Ishikawa (cell line): ENCODE results near the gene FLNC.

Experiments
- CEBPB ChIP-seq: IDR thresholded peaks from 2 replicates; pipeline ENCODE4 v1.6.1; 2012
- CREB1 ChIP-seq: IDR thresholded peaks from 2 replicates; pipeline ENCODE4 v1.6.1; 2012; ENCODE audit warnings: low read depth
- EGR1 ChIP-seq: IDR thresholded peaks from 2 replicates; pipeline ENCODE4 v1.6.1; 2012
- EP300 ChIP-seq: IDR thresholded peaks from 2 replicates; pipeline ENCODE4 v1.6.1; 2012; ENCODE audit warnings: borderline replicate concordance
- FOXM1 ChIP-seq: IDR thresholded peaks from 2 replicates; pipeline ENCODE4 v1.6.1; 2012; ENCODE audit warnings: low read depth, borderline replicate concordance
- MAX ChIP-seq: IDR thresholded peaks from 2 replicates; pipeline ENCODE4 v1.6.1; 2012
- NFIC ChIP-seq: IDR thresholded peaks from 2 replicates; pipeline ENCODE4 v1.6.1; 2012
- RAD21 ChIP-seq: IDR thresholded peaks from 2 replicates; pipeline ENCODE4 v1.6.1; 2012; ENCODE audit warnings: low read depth
- REST ChIP-seq: IDR thresholded peaks from 2 replicates; pipeline ENCODE4 v1.6.1; 2012; ENCODE audit warnings: low read depth, mild to moderate bottlenecking
- TAF1 ChIP-seq: IDR thresholded peaks from 2 replicates; pipeline ENCODE4 v1.6.1; 2012; ENCODE audit warnings: low read depth, mild to moderate bottlenecking
- TCF12 ChIP-seq: IDR thresholded peaks from 2 replicates; pipeline ENCODE4 v1.6.1; 2012; ENCODE audit warnings: low read depth
- TEAD4 ChIP-seq: IDR thresholded peaks from 2 replicates; pipeline ENCODE4 v1.6.1; 2012
- USF1 ChIP-seq: IDR thresholded peaks from 2 replicates; pipeline ENCODE4 v1.6.1; 2012
- YY1 ChIP-seq: IDR thresholded peaks from 2 replicates; pipeline ENCODE4 v1.6.1; 2012; ENCODE audit warnings: low read depth
- ZBTB7A ChIP-seq: IDR thresholded peaks from 2 replicates; pipeline ENCODE4 v1.6.1; 2012; ENCODE audit warnings: low read depth

The FLNC gene

GRCh38 chr7:128886391-128887168 is 56.4 kb downstream of the FLNC start:
- no peak for TF ChIP-seq RAD21
- TF ChIP-seq USF1: no peak
- TF ChIP-seq EP300: no peak
- TF ChIP-seq CEBPB: no peak
- TF ChIP-seq CREB1: no peak
- TF ChIP-seq TEAD4: no peak
- no peak for TF ChIP-seq REST
- no peak for TF ChIP-seq TCF12
- TF ChIP-seq YY1: no peak
- no peak for TF ChIP-seq MAX
- TF ChIP-seq ZBTB7A: no peak
- no peak for TF ChIP-seq NFIC
- TF ChIP-seq TAF1: no peak
- no peak for TF ChIP-seq FOXM1
- no peak for TF ChIP-seq EGR1

- TF ChIP-seq EGR1 (no peak), YY1 (no peak), USF1 (no peak), REST (no peak), NFIC (no peak), EP300 (no peak), TEAD4 (no peak), RAD21 (no peak), TCF12 (no peak), TAF1 (no peak), CEBPB (no peak), MAX (no peak), ZBTB7A (no peak), CREB1 (no peak), FOXM1 (no peak)
Observed at GRCh38 chr7:128887169-128888038, 57.2 kb downstream of the FLNC start.

- TF ChIP-seq RAD21: no peak
- TF ChIP-seq TCF12: no peak
- TF ChIP-seq TAF1: no peak
Observed at GRCh38 chr7:128888039-128888755, 58.0 kb downstream of the FLNC start.

- TF ChIP-seq FOXM1 (no peak), EGR1 (0 out of 2 replicates have a peak, but pooled peaks have one; percentile 22), EP300 (no peak), USF1 (no peak)
Observed at GRCh38 chr7:128888756-128889095, 58.5 kb downstream of the FLNC start.

GRCh38 chr7:128889121-128889520 is 58.9 kb downstream of the FLNC start:
- TF ChIP-seq TCF12 (no peak), USF1 (no peak), YY1 (no peak), CREB1 (no peak)
